HEK293T (cell line): ENCODE measurements around the gene STIM1.

Experiments used
- ARNT ChIP-seq: fragments of 450-650 bp; IDR thresholded peaks from 2 replicates; pipeline ENCODE4 v1.6.1; 2017; ENCODE audit warnings: mild to moderate bottlenecking
- BHLHE40 ChIP-seq: fragments of 450-650 bp; IDR thresholded peaks from 2 replicates; pipeline ENCODE4 v1.6.1; 2016; ENCODE audit warnings: mild to moderate bottlenecking, moderate library complexity, borderline replicate concordance
- ELF4 ChIP-seq: fragments of 450-650 bp; IDR thresholded peaks from 2 replicates; pipeline ENCODE4 v1.6.1; 2017; ENCODE audit warnings: antibody characterized with exemption
- FOXM1 ChIP-seq: fragments of 450-650 bp; IDR thresholded peaks from 2 replicates; pipeline ENCODE4 v1.6.1; 2017; ENCODE audit warnings: mild to moderate bottlenecking, borderline replicate concordance
- HDGF ChIP-seq: fragments of 450-650 bp; IDR thresholded peaks from 2 replicates; pipeline ENCODE4 v1.6.1; 2017; ENCODE audit warnings: antibody characterized with exemption, borderline replicate concordance
- SP1 ChIP-seq: fragments of 450-650 bp; IDR thresholded peaks from 2 replicates; pipeline ENCODE4 v1.6.1; 2017

GRCh38 chr11:3944198-3944597, 88.7 kb downstream of the STIM1 start:
- no peak for TF ChIP-seq BHLHE40
- no peak for TF ChIP-seq ARNT
- TF ChIP-seq ELF4: no peak
- TF ChIP-seq SP1: no peak
- no peak for TF ChIP-seq FOXM1
- TF ChIP-seq HDGF: no peak
